ENCODE results near the gene APOB.

GRCh38 chr2:21006423-21007128, 37.3 kb downstream of the APOB start:
- no peak for TF ChIP-seq CTCF (IDR thresholded peaks at IDR 0.05)
- TF ChIP-seq POLR2AphosphoS5 (IDR thresholded peaks at IDR 0.05): no peak

Data from breast epithelium (tissue), 3 donors.